GM23338 (cell line): ENCODE measurements around the gene SERPINA1. TPM values are rescaled to one million over a fixed set of nuclear protein-coding genes. Genes with fewer than 3 reads are reported as not detected.

Source experiments
- ATAC-seq: fragments of 200-7000 bp; cut with Tn5 transposase; 3 replicates; pipeline ENCODE4 v1.9.1; 2020
- DNase-seq: peaks from one replicate; pipeline ENCODE4 v3.0.0-alpha.2; 2015; ENCODE audit warnings: low spot score
- H2AFZ ChIP-seq: fragments of 200-600 bp; sonication (generic); 2 replicates; pipeline ENCODE4 v1.8.0; 2016; ENCODE audit warnings: antibody characterized with exemption, mild to moderate bottlenecking, moderate library complexity
- H3F3A ChIP-seq: fragments of 200-600 bp; sonication (generic); replicated peaks from 2 replicates; pipeline ENCODE4 v1.8.0; 2017; ENCODE audit warnings: antibody characterized with exemption, mixed run types, low read depth
- H3K27ac ChIP-seq: fragments of 200-600 bp; sonication (generic); 2 replicates; pipeline ENCODE4 v1.6.1; 2016; ENCODE audit warnings: low read depth
- H3K27me3 ChIP-seq: fragments of 200-600 bp; sonication (generic); 2 replicates; pipeline ENCODE4 v1.8.0; 2016; ENCODE audit warnings: mild to moderate bottlenecking, mixed run types, moderate library complexity; ENCODE audit not compliant: insufficient read depth
- H3K36me3 ChIP-seq: fragments of 200-600 bp; sonication (generic); 2 replicates; pipeline ENCODE4 v1.8.0; 2016; ENCODE audit warnings: mild to moderate bottlenecking; ENCODE audit not compliant: insufficient read depth
- H3K4me1 ChIP-seq: fragments of 200-600 bp; sonication (generic); 2 replicates; pipeline ENCODE4 v1.8.0; 2016; ENCODE audit warnings: mild to moderate bottlenecking, moderate library complexity; ENCODE audit not compliant: insufficient read depth
- H3K4me2 ChIP-seq: fragments of 200-600 bp; sonication (generic); 2 replicates; pipeline ENCODE4 v1.7.1; 2017; ENCODE audit warnings: mixed run types
- H3K4me3 ChIP-seq: fragments of 200-600 bp; sonication (generic); 2 replicates; pipeline ENCODE4 v1.6.1; 2016; ENCODE audit warnings: mixed run types
- H3K79me2 ChIP-seq: fragments of 200-600 bp; sonication (generic); replicated peaks from 2 replicates; pipeline ENCODE4 v1.8.0; 2017; ENCODE audit warnings: mild to moderate bottlenecking; ENCODE audit not compliant: insufficient read depth
- H3K9me2 ChIP-seq: fragments of 200-600 bp; sonication (generic); 2 replicates; pipeline ENCODE4 v1.8.0; 2017; ENCODE audit not compliant: insufficient read depth
- H4K20me1 ChIP-seq: fragments of 200-600 bp; sonication (generic); replicated peaks from 2 replicates; pipeline ENCODE4 v1.8.0; 2017; ENCODE audit warnings: mild to moderate bottlenecking; ENCODE audit not compliant: insufficient read depth
- H3K27ac Mint-ChIP-seq: 2 replicates; pipeline ENCODE4 v1.8.0; 2020; ENCODE audit warnings: inconsistent platforms, mild to moderate bottlenecking, moderate library complexity, mixed read lengths
- H3K27me3 Mint-ChIP-seq: 3 replicates; pipeline ENCODE4 v1.8.0; 2022; ENCODE audit warnings: low read depth, mild to moderate bottlenecking, moderate library complexity, mixed read lengths, inconsistent platforms; ENCODE audit not compliant: insufficient read depth, poor library complexity
- H3K36me3 Mint-ChIP-seq: 3 replicates; pipeline ENCODE4 v1.8.0; 2021; ENCODE audit warnings: low read depth, mild to moderate bottlenecking, inconsistent platforms, moderate library complexity, mixed read lengths
- H3K4me1 Mint-ChIP-seq: 3 replicates; pipeline ENCODE4 v1.8.0; 2020; ENCODE audit warnings: mild to moderate bottlenecking, inconsistent platforms, mixed read lengths
- H3K4me3 Mint-ChIP-seq: 3 replicates; pipeline ENCODE4 v1.8.0; 2021; ENCODE audit warnings: moderate library complexity, mild to moderate bottlenecking, inconsistent platforms, mixed read lengths
- H3K9me3 Mint-ChIP-seq: 3 replicates; pipeline ENCODE4 v1.8.0; 2020; ENCODE audit warnings: moderate library complexity, mild to moderate bottlenecking, inconsistent platforms, mixed read lengths
- CREB1 ChIP-seq: fragments of 250-450 bp; sonication (Bioruptor Pico); IDR thresholded peaks from 2 replicates; pipeline ENCODE4 v1.5.0; 2020; ENCODE audit warnings: low read depth, mild to moderate bottlenecking, moderate library complexity
- CTCF ChIP-seq, 2 experiments: fragments of 200-600 bp in 1 of 2; sonication (generic) in 1 of 2; conservative IDR thresholded peaks; 2 replicates each; pipeline versions ENCODE4 v1.5.1 to v1.6.1; 2016 to 2017; ENCODE audit warnings: antibody characterized with exemption in 2 of 2, low read depth in 2 of 2, mild to moderate bottlenecking in 2 of 2, moderate library complexity in 1 of 2
- ETS1 ChIP-seq: IDR thresholded peaks from 2 replicates; pipeline ENCODE4 v1.6.1; 2016; ENCODE audit warnings: antibody characterized with exemption
- EZH2phosphoT487 ChIP-seq: fragments of 200-600 bp; sonication (generic); IDR thresholded peaks from one replicate; pipeline ENCODE4 v1.8.1; 2018; ENCODE audit warnings: antibody characterized with exemption; ENCODE audit not compliant: unreplicated experiment
- NANOG ChIP-seq: IDR thresholded peaks from 2 replicates; pipeline ENCODE4 v1.6.1; 2016; ENCODE audit warnings: antibody characterized with exemption, borderline replicate concordance
- POLR2AphosphoS5 ChIP-seq: IDR thresholded peaks from 2 replicates; pipeline ENCODE4 v1.6.1; 2016; ENCODE audit warnings: antibody characterized with exemption, low read depth
- STAT1 ChIP-seq: IDR thresholded peaks from one replicate; pipeline ENCODE4 v1.6.1; 2016; ENCODE audit warnings: antibody characterized with exemption; ENCODE audit not compliant: unreplicated experiment
- ZNF114 ChIP-seq: fragments of 250-450 bp; sonication (Bioruptor Pico); IDR thresholded peaks from 2 replicates; pipeline ENCODE4 v1.5.0; 2020; ENCODE audit warnings: mild to moderate bottlenecking, moderate library complexity
- polyA plus RNA-seq: library from polyadenylated mRNA; unstranded; fragments of >200 nt; fragmentation: Nextera tagmentation; extraction: Ambion mirVana; gene quantifications from 2 replicates; pipeline ENCODE4 v1.2.1, GENCODE V29; 2016
- total RNA-seq: library from RNA; depleted of rRNA; stranded (reverse); fragments of >200 nt; shearing (Covaris generic); gene quantifications from 2 replicates; pipeline ENCODE4 v1.2.3, GENCODE V29; 2014

Gene SERPINA1
- total and polyA plus RNA-seq, 2 experiments from 2014 or later = not detected

GRCh38 chr14:94355191-94355794, 33.1 kb downstream of the SERPINA1 start:
- peak; percentile 51 to 75 for TF ChIP-seq CTCF (conservative IDR thresholded peaks at IDR 0.05; ENCODE audit: low read depth in 2 of 2)
- no peak for TF ChIP-seq ZNF114 (CRISPR knock-in tag)
- TF ChIP-seq EZH2phosphoT487 = no peak
- 0 out of 2 replicates have a peak, but pooled peaks have one; percentile 23 for TF ChIP-seq CREB1 (CRISPR knock-in tag)
- peaks cover 10% of the 10 kb centered on the region for H3K4me1 ChIP-seq
- H3F3A ChIP-seq = no peaks in the 10 kb centered on the region
- H3K36me3 ChIP-seq = 0 out of 2 replicates have a peak, but pooled peaks cover 3% of the 10 kb centered on the region
- peaks cover 2% of the 10 kb centered on the region for H3K27me3 Mint-ChIP-seq
- no peak overlapping the region for H3K27ac ChIP-seq
- H3K79me2 ChIP-seq = no peaks in the 10 kb centered on the region
- ATAC-seq (peak; percentile 99), DNase-seq (peak; percentile 78)
- H4K20me1 ChIP-seq = no peaks in the 10 kb centered on the region
- H3K9me2 ChIP-seq = peaks cover 5% of the 10 kb centered on the region; the same call in 1 of the 2 replicates
- H3K27me3 ChIP-seq = no peaks in the 10 kb centered on the region
- H3K4me3 Mint-ChIP-seq = no peak overlapping the region
- H3K36me3 Mint-ChIP-seq = no peaks in the 10 kb centered on the region
- no peak overlapping the region for H3K4me3 ChIP-seq
- H3K4me2 ChIP-seq = no peak overlapping the region
- H3K9me3 Mint-ChIP-seq = peaks cover 5% of the 10 kb centered on the region; the same call in 1 of the 3 replicates
- peaks cover 16% of the 10 kb centered on the region; the same call in 2 of the 3 replicates for H3K4me1 Mint-ChIP-seq
- H2AFZ ChIP-seq = peak overlapping the region; percentile 19
- no peak overlapping the region for H3K27ac Mint-ChIP-seq

- no peaks in the 10 kb centered on the region for H3K27me3 ChIP-seq
- H2AFZ ChIP-seq = peak overlapping the region; percentile 19; the same call in 1 of the 2 replicates
- DNase-seq (no peak), ATAC-seq (no peak)
- no peaks in the 10 kb centered on the region for H4K20me1 ChIP-seq
- Mint-ChIP-seq H3K36me3 (no peaks in the 10 kb centered on the region), H3K27ac (no peak overlapping the region), H3K27me3 (peaks cover 2% of the 10 kb centered on the region), H3K9me3 (peaks cover 5% of the 10 kb centered on the region; the same call in 1 of the 3 replicates), H3K4me1 (peaks cover 16% of the 10 kb centered on the region; the same call in 2 of the 3 replicates), H3K4me3 (no peak overlapping the region)
- no peak overlapping the region for H3K27ac ChIP-seq
- peaks cover 10% of the 10 kb centered on the region for H3K4me1 ChIP-seq
- H3K4me2 ChIP-seq = no peak overlapping the region
- peaks cover 8% of the 10 kb centered on the region for H3K9me2 ChIP-seq
- 0 out of 2 replicates have a peak, but pooled peaks cover 3% of the 10 kb centered on the region for H3K36me3 ChIP-seq
- H3K4me3 ChIP-seq = no peak overlapping the region
- H3K79me2 ChIP-seq = no peaks in the 10 kb centered on the region
- no peaks in the 10 kb centered on the region for H3F3A ChIP-seq
- TF ChIP-seq ETS1 = no peak
- no peak for TF ChIP-seq NANOG
- TF ChIP-seq CREB1 (CRISPR knock-in tag) = no peak
- no peak for TF ChIP-seq POLR2AphosphoS5
- no peak for TF ChIP-seq ZNF114 (CRISPR knock-in tag)
- TF ChIP-seq EZH2phosphoT487 = no peak
- no peak for TF ChIP-seq STAT1
- TF ChIP-seq CTCF (conservative IDR thresholded peaks at IDR 0.05; ENCODE audit: low read depth in 2 of 2) = no peak
Observed at GRCh38 chr14:94354638-94355185, 33.7 kb downstream of the SERPINA1 start.
